Smooth muscle cell (in vitro differentiated cells): ENCODE data around the gene PRSS12. TPM values are rescaled to one million over a fixed set of nuclear protein-coding genes. Genes with fewer than 3 reads are reported as not detected.
"Not testable (repeated sequence)": the region's sequence is repeated elsewhere in the genome, so short reads cannot be mapped to it uniquely, and the experiment has no call there.

Source experiments
- DNase-seq: peaks from one replicate; lab custom pipeline; 2025; ENCODE audit not compliant: unreplicated experiment; lab: John Stamatoyannopoulos, UW
- H2AFZ ChIP-seq: fragments of 200-600 bp; sonication (generic); 2 replicates; pipeline ENCODE4 v1.6.0; 2016; ENCODE audit warnings: antibody characterized with exemption, low read depth, mild to moderate bottlenecking
- H3F3A ChIP-seq: fragments of 200-600 bp; sonication (generic); 2 replicates; pipeline ENCODE4 v1.6.0; 2017; ENCODE audit warnings: antibody characterized with exemption, low read depth
- H3K27ac ChIP-seq: fragments of 200-600 bp; sonication (generic); 2 replicates; pipeline ENCODE4 v1.5.1; 2016; ENCODE audit warnings: low read depth, mild to moderate bottlenecking
- H3K27me3 ChIP-seq: fragments of 200-600 bp; sonication (generic); 2 replicates; pipeline ENCODE4 v1.6.1; 2016; ENCODE audit warnings: low read depth, mild to moderate bottlenecking
- H3K36me3 ChIP-seq: fragments of 200-600 bp; sonication (generic); 2 replicates; pipeline ENCODE4 v1.5.1; 2016; ENCODE audit warnings: low read depth
- H3K4me1 ChIP-seq: fragments of 200-600 bp; sonication (generic); 2 replicates; pipeline ENCODE4 v1.5.1; 2016; ENCODE audit warnings: low read depth
- H3K4me2 ChIP-seq: fragments of 200-600 bp; sonication (generic); 2 replicates; pipeline ENCODE4 v1.6.0; 2016; ENCODE audit warnings: mild to moderate bottlenecking
- H3K4me3 ChIP-seq: fragments of 200-600 bp; sonication (generic); 2 replicates; pipeline ENCODE4 v1.5.1; 2016; ENCODE audit warnings: mild to moderate bottlenecking
- H3K79me2 ChIP-seq: fragments of 200-600 bp; sonication (generic); 2 replicates; pipeline ENCODE4 v1.6.0; 2016; ENCODE audit warnings: low read depth, mild to moderate bottlenecking
- H3K9ac ChIP-seq: fragments of 200-600 bp; sonication (generic); 2 replicates; pipeline ENCODE4 v1.6.0; 2016; ENCODE audit warnings: low read depth
- H3K9me3 ChIP-seq: fragments of 200-600 bp; sonication (generic); replicated peaks from 2 replicates; pipeline ENCODE4 v1.5.1; 2016; ENCODE audit warnings: low read depth
- H4K20me1 ChIP-seq: fragments of 200-600 bp; sonication (generic); 2 replicates; pipeline ENCODE4 v1.6.0; 2016; ENCODE audit warnings: low read depth
- WGBS: methylation state at CpG from one replicate; pipeline ENCODE4 v1.1.7; 2016; ENCODE audit warnings: low lambda C conversion rate; 5-methylcytosine and 5-hydroxymethylcytosine counted together
- polyA plus RNA-seq: library from polyadenylated mRNA; unstranded; fragments of >200 nt; fragmentation: Nextera tagmentation; extraction: Ambion mirVana; gene quantifications from 2 replicates; pipeline ENCODE4 v1.2.1, GENCODE V29; 2016
- total RNA-seq: library from RNA; depleted of rRNA; stranded (reverse); fragments of >200 nt; gene quantifications from 2 replicates; pipeline ENCODE4 v1.2.3, GENCODE V29; 2014
- TF ChIP-seq, protein P1 (sequence below): fragments of 200-600 bp; sonication (generic); IDR thresholded peaks from 2 replicates; pipeline ENCODE4 v1.5.1; 2017; ENCODE audit warnings: borderline replicate concordance, mild to moderate bottlenecking, antibody characterized with exemption; ENCODE audit not compliant: insufficient read depth, poor library complexity, severe bottlenecking

PRSS12 gene
- total and polyA plus RNA-seq, 2 experiments from 2014 or later: 9.9 to 24.5 TPM

DNA sequence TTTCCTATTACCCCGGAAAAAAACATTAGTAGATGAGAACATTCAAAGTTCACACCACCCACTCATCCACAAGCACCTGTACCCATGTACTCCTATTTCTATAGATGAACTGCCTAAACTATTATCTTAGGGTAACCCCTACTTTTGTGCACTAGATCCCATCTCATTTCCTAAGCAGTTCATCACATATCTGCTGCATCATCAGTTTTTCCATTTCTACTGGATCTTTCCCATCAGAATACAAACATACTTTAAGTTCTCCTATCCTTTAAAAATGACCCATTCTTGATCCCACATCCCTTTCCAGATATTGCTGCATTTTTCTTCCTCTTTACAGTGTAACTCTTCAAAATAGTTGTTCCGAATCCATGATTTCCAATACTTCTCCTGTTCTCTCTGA is 81.0 kb downstream of the PRSS12 start:
- no peaks in the 10 kb centered on the region for H3F3A ChIP-seq
- H3K4me2 ChIP-seq: no peak overlapping the region
- H3K36me3 ChIP-seq: no peaks in the 10 kb centered on the region
- no peak overlapping the region for H3K9ac ChIP-seq
- no peak overlapping the region for H3K4me3 ChIP-seq
- DNase-seq: no peak
- no peaks in the 10 kb centered on the region for H3K79me2 ChIP-seq
- H3K9me3 ChIP-seq: no peaks in the 10 kb centered on the region
- TF ChIP-seq, protein P1, sequence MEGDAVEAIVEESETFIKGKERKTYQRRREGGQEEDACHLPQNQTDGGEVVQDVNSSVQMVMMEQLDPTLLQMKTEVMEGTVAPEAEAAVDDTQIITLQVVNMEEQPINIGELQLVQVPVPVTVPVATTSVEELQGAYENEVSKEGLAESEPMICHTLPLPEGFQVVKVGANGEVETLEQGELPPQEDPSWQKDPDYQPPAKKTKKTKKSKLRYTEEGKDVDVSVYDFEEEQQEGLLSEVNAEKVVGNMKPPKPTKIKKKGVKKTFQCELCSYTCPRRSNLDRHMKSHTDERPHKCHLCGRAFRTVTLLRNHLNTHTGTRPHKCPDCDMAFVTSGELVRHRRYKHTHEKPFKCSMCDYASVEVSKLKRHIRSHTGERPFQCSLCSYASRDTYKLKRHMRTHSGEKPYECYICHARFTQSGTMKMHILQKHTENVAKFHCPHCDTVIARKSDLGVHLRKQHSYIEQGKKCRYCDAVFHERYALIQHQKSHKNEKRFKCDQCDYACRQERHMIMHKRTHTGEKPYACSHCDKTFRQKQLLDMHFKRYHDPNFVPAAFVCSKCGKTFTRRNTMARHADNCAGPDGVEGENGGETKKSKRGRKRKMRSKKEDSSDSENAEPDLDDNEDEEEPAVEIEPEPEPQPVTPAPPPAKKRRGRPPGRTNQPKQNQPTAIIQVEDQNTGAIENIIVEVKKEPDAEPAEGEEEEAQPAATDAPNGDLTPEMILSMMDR: no peak
- H2AFZ ChIP-seq: no peak overlapping the region
- 85% methylated on average over 2 of the region's 2 CpGs for WGBS
- no peaks in the 10 kb centered on the region for H3K27me3 ChIP-seq
- H3K27ac ChIP-seq: no peak overlapping the region
- no peaks in the 10 kb centered on the region for H3K4me1 ChIP-seq
- no peaks in the 10 kb centered on the region for H4K20me1 ChIP-seq

DNA sequence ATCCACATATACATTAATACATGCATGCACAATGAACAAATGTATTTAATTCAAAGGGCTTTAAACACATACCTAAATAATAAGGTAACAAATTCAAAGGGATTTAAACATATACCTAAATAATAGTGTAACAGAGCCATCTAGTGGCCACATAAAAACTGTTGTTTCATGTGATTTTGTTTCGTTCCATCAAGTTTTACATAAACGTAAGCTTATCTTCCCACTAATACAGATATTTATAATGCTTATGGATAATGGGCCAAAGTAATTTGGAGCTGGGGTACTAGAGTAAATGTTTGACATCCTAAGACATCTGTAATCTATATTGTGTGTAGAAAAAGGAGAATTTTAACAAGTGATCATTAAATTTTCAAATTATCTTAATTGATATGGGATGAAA is 82.3 kb downstream of the PRSS12 start:
- Histone ChIP-seq H3K4me3 (no peak overlapping the region), H3K36me3 (no peaks in the 10 kb centered on the region), H3K4me1 (no peaks in the 10 kb centered on the region), H3K79me2 (no peaks in the 10 kb centered on the region), H4K20me1 (no peaks in the 10 kb centered on the region), H3K9ac (no peak overlapping the region), H3F3A (no peaks in the 10 kb centered on the region), H3K4me2 (no peak overlapping the region), H3K27ac (no peak overlapping the region), H3K27me3 (no peaks in the 10 kb centered on the region), H2AFZ (no peak overlapping the region), H3K9me3 (no peaks in the 10 kb centered on the region)
- TF ChIP-seq, protein P1: peak; percentile 70
- WGBS: 24% methylated on average over 2 of the region's 2 CpGs
- no peak for DNase-seq

DNA sequence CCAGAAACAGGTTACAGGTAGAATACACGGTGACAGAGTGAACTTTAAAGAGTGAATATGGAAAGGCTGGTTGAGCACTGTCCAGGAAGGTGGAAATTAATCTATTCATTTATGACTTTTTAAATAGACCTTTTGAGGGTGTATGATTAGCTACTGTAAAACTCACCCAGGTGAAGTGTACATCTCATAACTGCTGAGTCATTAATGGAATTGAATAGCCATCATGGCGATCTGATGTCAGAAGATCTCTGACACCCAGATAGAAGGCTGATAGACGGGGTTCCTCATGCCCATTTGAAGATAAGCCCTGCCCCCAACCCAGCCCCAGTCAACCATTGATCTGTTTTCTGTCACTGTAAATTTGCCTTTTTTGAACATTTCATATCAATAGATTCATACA is 84.0 kb downstream of the PRSS12 start:
- DNase-seq: no peak
- no peaks in the 10 kb centered on the region for H3K9me3 ChIP-seq
- H3K9ac ChIP-seq: no peak overlapping the region
- no peak overlapping the region for H3K4me3 ChIP-seq
- H4K20me1 ChIP-seq: no peaks in the 10 kb centered on the region
- TF ChIP-seq, protein P1: no peak
- H2AFZ ChIP-seq: no peak overlapping the region
- H3K27me3 ChIP-seq: no peaks in the 10 kb centered on the region
- H3K4me1 ChIP-seq: no peaks in the 10 kb centered on the region
- no peaks in the 10 kb centered on the region for H3K36me3 ChIP-seq
- 87% methylated on average over 3 of the region's 3 CpGs for WGBS
- H3K4me2 ChIP-seq: no peak overlapping the region
- H3F3A ChIP-seq: no peaks in the 10 kb centered on the region
- H3K27ac ChIP-seq: no peak overlapping the region
- no peaks in the 10 kb centered on the region for H3K79me2 ChIP-seq

DNA sequence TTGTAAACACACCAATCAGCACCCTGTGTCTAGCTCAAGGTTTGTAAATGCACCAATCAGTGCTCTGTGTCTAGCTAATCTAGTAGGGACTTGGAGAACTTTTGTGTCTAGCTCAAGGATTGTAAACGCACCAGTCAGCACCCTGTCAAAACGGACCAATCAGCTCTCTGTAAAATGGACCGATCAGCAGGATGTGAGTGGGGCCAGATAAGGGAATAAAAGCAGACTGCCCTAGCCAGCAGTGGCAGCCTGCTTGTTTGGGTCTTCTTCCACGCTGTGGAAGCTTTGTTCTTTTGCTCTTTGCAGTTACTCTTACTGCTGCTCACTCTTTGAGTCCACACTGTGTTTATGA is 86.7 kb downstream of the PRSS12 start:
- H3K27ac ChIP-seq, H3K4me3 ChIP-seq, H3K79me2 ChIP-seq, H2AFZ ChIP-seq, H3K4me2 ChIP-seq, DNase-seq, H3K36me3 ChIP-seq, H3K4me1 ChIP-seq, H3K9me3 ChIP-seq, H3F3A ChIP-seq, H4K20me1 ChIP-seq, H3K9ac ChIP-seq, H3K27me3 ChIP-seq: not testable (repeated sequence)
- 90% methylated on average over 4 of the region's 4 CpGs for WGBS
